NCI-H2029 treated with DMSO at 0.1 percent for 48 hours (cell line): ENCODE measurements around the gene TSPYL6.
"Not testable (repeated sequence)": the region's sequence is repeated elsewhere in the genome, so short reads cannot be mapped to it uniquely, and the experiment has no call there.

Experiments
- DNase-seq: peaks from one replicate; lab custom pipeline; 2025; lab: John Stamatoyannopoulos, UW

TSPYL6 gene

GRCh38 chr2:54256091-54256694, at the start of gene TSPYL6:
Gene TSPYL6, minus strand, starts transcription at chr2:54256229. Its CDS starts 78 bp downstream, at chr2:54256151.
- DNase-seq = no peak

- DNase-seq = no peak
Observed at GRCh38 chr2:54303631-54304030, 47.6 kb upstream of the TSPYL6 start.

- no peak for DNase-seq
Observed at GRCh38 chr2:54298514-54298913, 42.5 kb upstream of the TSPYL6 start.

GRCh38 chr2:54295911-54296310, 39.9 kb upstream of the TSPYL6 start:
- no peak for DNase-seq

GRCh38 chr2:54294665-54295064, 38.6 kb upstream of the TSPYL6 start:
- DNase-seq = not testable (repeated sequence)

GRCh38 chr2:54290356-54291025, 34.5 kb upstream of the TSPYL6 start:
- no peak for DNase-seq

- DNase-seq = no peak
Observed at GRCh38 chr2:54289917-54290316, 33.9 kb upstream of the TSPYL6 start.

- DNase-seq = no peak
Observed at GRCh38 chr2:54287532-54287931, 31.5 kb upstream of the TSPYL6 start.

- no peak for DNase-seq
Observed at GRCh38 chr2:54285451-54285850, 29.4 kb upstream of the TSPYL6 start.

GRCh38 chr2:54284826-54285225, 28.8 kb upstream of the TSPYL6 start:
- no peak for DNase-seq

- no peak for DNase-seq
Observed at GRCh38 chr2:54279385-54279784, 23.4 kb upstream of the TSPYL6 start.

- DNase-seq = no peak
Observed at GRCh38 chr2:54275541-54275940, 19.5 kb upstream of the TSPYL6 start.

- no peak for DNase-seq
Observed at GRCh38 chr2:54274781-54275242, 18.8 kb upstream of the TSPYL6 start.

- DNase-seq = no peak
Observed at GRCh38 chr2:54271843-54272627, 16.0 kb upstream of the TSPYL6 start.

- DNase-seq = no peak
Observed at GRCh38 chr2:54271189-54271588, 15.2 kb upstream of the TSPYL6 start.

- DNase-seq = peak; percentile 51
Observed at GRCh38 chr2:54267577-54267976, 11.5 kb upstream of the TSPYL6 start.

- not testable (repeated sequence) for DNase-seq
Observed at GRCh38 chr2:54265081-54265480, 9.1 kb upstream of the TSPYL6 start.

GRCh38 chr2:54262015-54262765, 6.2 kb upstream of the TSPYL6 start:
- DNase-seq = no peak

- no peak for DNase-seq
Observed at GRCh38 chr2:54261537-54261936, 5.5 kb upstream of the TSPYL6 start.

GRCh38 chr2:54260241-54260595, 4.2 kb upstream of the TSPYL6 start:
- DNase-seq = no peak

GRCh38 chr2:54259413-54260240, 3.6 kb upstream of the TSPYL6 start:
- DNase-seq = no peak
